ENCODE measurements around the gene DEFB121.

The DEFB121 gene

DNA sequence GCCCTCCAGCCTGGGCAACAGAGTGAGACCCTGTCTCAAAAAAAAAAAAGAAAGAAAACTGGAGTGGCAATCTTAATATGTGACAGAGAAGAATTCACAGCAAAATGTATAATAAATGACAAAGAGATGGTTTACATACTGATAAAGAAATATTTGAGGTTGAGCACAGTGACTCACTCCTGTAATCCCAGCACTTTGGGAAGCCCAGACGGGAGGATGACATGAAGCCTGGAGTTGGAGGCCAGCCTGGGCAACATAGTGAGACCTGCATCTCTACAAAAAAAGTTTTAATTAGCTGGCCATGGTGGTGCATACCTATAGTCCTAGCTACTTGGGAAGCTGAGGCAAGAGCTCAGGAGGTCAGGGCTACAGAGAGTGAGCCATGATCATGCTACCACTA is 50.0 kb downstream of the DEFB121 start:
- no peak for DNase-seq

Data from activated gamma-delta T cell (primary cell).